ENCODE data around the gene DSCAML1. TPM values are rescaled to one million over a fixed set of nuclear protein-coding genes. Genes with fewer than 3 reads are reported as not detected.

Gene DSCAML1
- total RNA-seq, 4 donors from 2014 or later: 2.9 to 5.8 (median 3.3) TPM

- intact Hi-C loops (cut with DNase I; ENCODE audit: low total_unique reads): loop anchor here (10.0 kb wide), 1 partner anchor 496 kb away; no protein-coding TSS in a partner anchor
- H3K36me3 ChIP-seq: no peaks in the 10 kb centered on the region
- no peaks in the 10 kb centered on the region for H3K9me3 ChIP-seq
- H3K27ac ChIP-seq: no peak overlapping the region
- in situ Hi-C loops (cut with MboI; ENCODE audit: low pct_ligation_motif_present in 1 of 4, low pct_unique_long_range_greater_than_20kb in 1 of 4, low sequenced_read_pairs in 3 of 4): loop anchor here (25.0 kb wide), 5 partner anchors 348 to 623 kb away; partner anchors contain the start of genes TMPRSS13 (in 2 of the 4), DSCAML1 (in 1 of the 4) and FXYD2 (in 1 of the 4)
- TF ChIP-seq EP300 (IDR thresholded peaks at IDR 0.05; ENCODE audit: low read depth): no peak
- no peak for TF ChIP-seq POLR2A (IDR thresholded peaks at IDR 0.05)
- TF ChIP-seq CTCF (IDR thresholded peaks at IDR 0.05): no peak
- no peak for TF ChIP-seq POLR2AphosphoS5 (IDR thresholded peaks at IDR 0.05)
- DNase-seq: no peak
- WGBS, 2 donors (ENCODE audit: low coverage in 1 of 2): 75% methylated on average over 13 of the region's 13 CpGs; no CpG with 5 or more reads in 1 of the 2 donors
- no peak overlapping the region for H3K4me3 ChIP-seq
- H3K27me3 ChIP-seq: peaks cover 6% of the 10 kb centered on the region
- no peaks in the 10 kb centered on the region for H3K4me1 ChIP-seq
Measured at GRCh38 chr11:117439256-117439655, 357.8 kb downstream of the DSCAML1 start.

- no peaks in the 10 kb centered on the region for H3K36me3 ChIP-seq
- intact Hi-C loops (cut with DNase I; ENCODE audit: low total_unique reads) (loop anchor here (10.0 kb wide), 1 partner anchor 496 kb away; no protein-coding TSS in a partner anchor), in situ Hi-C loops (cut with MboI; ENCODE audit: low pct_ligation_motif_present in 1 of 4, low pct_unique_long_range_greater_than_20kb in 1 of 4, low sequenced_read_pairs in 3 of 4) (loop anchor here (25.0 kb wide), 5 partner anchors 349 to 624 kb away; partner anchors contain the start of genes TMPRSS13 (in 2 of the 4), DSCAML1 (in 1 of the 4) and FXYD2 (in 1 of the 4))
- WGBS, 2 donors (ENCODE audit: low coverage in 1 of 2): 74% methylated on average over 17 of the region's 17 CpGs; no CpG with 5 or more reads in 1 of the 2 donors
- no peaks in the 10 kb centered on the region for H3K9me3 ChIP-seq
- no peak overlapping the region for H3K4me3 ChIP-seq
- H3K4me1 ChIP-seq: no peaks in the 10 kb centered on the region
- no peak overlapping the region for H3K27ac ChIP-seq
- H3K27me3 ChIP-seq: no peaks in the 10 kb centered on the region
- TF ChIP-seq CTCF (IDR thresholded peaks at IDR 0.05) (no peak), POLR2AphosphoS5 (IDR thresholded peaks at IDR 0.05) (no peak), POLR2A (IDR thresholded peaks at IDR 0.05) (no peak), EP300 (IDR thresholded peaks at IDR 0.05; ENCODE audit: low read depth) (no peak)
- no peak for DNase-seq
Measured at GRCh38 chr11:117438371-117439000, 358.5 kb downstream of the DSCAML1 start.

GRCh38 chr11:117437791-117438130, 359.3 kb downstream of the DSCAML1 start:
- intact Hi-C loops (cut with DNase I; ENCODE audit: low total_unique reads) (loop anchor here (10.0 kb wide), 1 partner anchor 497 kb away; no protein-coding TSS in a partner anchor), in situ Hi-C loops (cut with MboI; ENCODE audit: low pct_ligation_motif_present in 1 of 4, low pct_unique_long_range_greater_than_20kb in 1 of 4, low sequenced_read_pairs in 3 of 4) (loop anchor here (25.0 kb wide), 5 partner anchors 350 to 625 kb away; partner anchors contain the start of genes TMPRSS13 (in 2 of the 4), DSCAML1 (in 1 of the 4) and FXYD2 (in 1 of the 4))
- Histone ChIP-seq H3K9me3 (no peaks in the 10 kb centered on the region), H3K27me3 (no peaks in the 10 kb centered on the region), H3K36me3 (no peaks in the 10 kb centered on the region), H3K27ac (no peak overlapping the region), H3K4me1 (no peaks in the 10 kb centered on the region), H3K4me3 (no peak overlapping the region)
- no peak for DNase-seq
- 85 to 90% methylated on average over 7 to 14 of the region's 14 CpGs for WGBS, 2 donors (ENCODE audit: low coverage in 1 of 2)
- TF ChIP-seq POLR2A (IDR thresholded peaks at IDR 0.05): no peak
- no peak for TF ChIP-seq EP300 (IDR thresholded peaks at IDR 0.05; ENCODE audit: low read depth)
- no peak for TF ChIP-seq POLR2AphosphoS5 (IDR thresholded peaks at IDR 0.05)
- TF ChIP-seq CTCF (IDR thresholded peaks at IDR 0.05): no peak

GRCh38 chr11:117437041-117437790, 359.8 kb downstream of the DSCAML1 start:
- WGBS, 2 donors (ENCODE audit: low coverage in 1 of 2): 87 to 89% methylated on average over 6 to 23 of the region's 23 CpGs
- H3K9me3 ChIP-seq: no peaks in the 10 kb centered on the region
- H3K27me3 ChIP-seq: no peaks in the 10 kb centered on the region
- no peaks in the 10 kb centered on the region for H3K4me1 ChIP-seq
- TF ChIP-seq EP300 (IDR thresholded peaks at IDR 0.05; ENCODE audit: low read depth) (no peak), CTCF (IDR thresholded peaks at IDR 0.05) (no peak), POLR2AphosphoS5 (IDR thresholded peaks at IDR 0.05) (no peak), POLR2A (IDR thresholded peaks at IDR 0.05) (no peak)
- no peak for DNase-seq
- no peaks in the 10 kb centered on the region for H3K36me3 ChIP-seq
- in situ Hi-C loops (cut with MboI; ENCODE audit: low pct_ligation_motif_present in 1 of 4, low pct_unique_long_range_greater_than_20kb in 1 of 4, low sequenced_read_pairs in 3 of 4): loop anchor here (25.0 kb wide), 5 partner anchors 350 to 625 kb away; partner anchors contain the start of genes TMPRSS13 (in 2 of the 4), DSCAML1 (in 1 of the 4) and FXYD2 (in 1 of the 4)
- H3K4me3 ChIP-seq: no peak overlapping the region
- intact Hi-C loops (cut with DNase I; ENCODE audit: low total_unique reads): loop anchor here (10.0 kb wide), 1 partner anchor 498 kb away; no protein-coding TSS in a partner anchor
- no peak overlapping the region for H3K27ac ChIP-seq
